ES-I3 (cell line): ENCODE data around the gene ESRRG.
"Not testable (repeated sequence)": the region's sequence is repeated elsewhere in the genome, so short reads cannot be mapped to it uniquely, and the experiment has no call there.

Experiments
- H3K36me3 ChIP-seq: 2 replicates; pipeline ENCODE4 v1.6.1; 2013; ENCODE audit warnings: mild to moderate bottlenecking, low read length, control low read depth, moderate library complexity; ENCODE audit not compliant: insufficient read depth
- H3K4me1 ChIP-seq: 2 replicates; pipeline ENCODE4 v1.6.1; 2013; ENCODE audit warnings: mild to moderate bottlenecking, control low read depth, low read length; ENCODE audit not compliant: insufficient read depth
- H3K9ac ChIP-seq: 2 replicates; pipeline ENCODE4 v1.6.1; 2013; ENCODE audit warnings: low read depth, mild to moderate bottlenecking, low read length, moderate library complexity
- H3K9me3 ChIP-seq: 2 replicates; pipeline ENCODE4 v1.6.1; 2013; ENCODE audit warnings: mild to moderate bottlenecking, low read length, moderate library complexity; ENCODE audit not compliant: control insufficient read depth, insufficient read depth

The ESRRG gene

DNA sequence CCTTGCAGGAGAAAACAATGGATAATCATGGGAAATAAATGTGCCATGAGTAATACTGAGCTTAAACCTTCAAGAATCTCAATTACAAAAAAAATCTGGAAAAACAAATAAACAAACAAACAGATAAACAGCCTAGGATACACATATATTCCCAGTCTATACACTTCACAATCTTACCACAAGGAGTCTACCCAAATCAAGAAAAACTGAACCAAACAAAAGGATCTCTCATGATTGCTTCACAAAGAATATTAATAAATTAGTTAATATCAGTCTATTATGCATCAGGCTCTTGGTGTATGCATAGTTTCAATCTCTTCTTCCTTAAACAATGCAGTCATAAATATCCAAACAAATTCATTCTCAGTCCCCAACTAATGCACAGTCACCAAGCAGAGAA lies 3.2 kb upstream of the ESRRG start:
- no peak overlapping the region for H3K9ac ChIP-seq
- no peaks in the 10 kb centered on the region for H3K9me3 ChIP-seq
- no peaks in the 10 kb centered on the region for H3K36me3 ChIP-seq
- H3K4me1 ChIP-seq = peaks cover 4% of the 10 kb centered on the region; the same call in 1 of the 2 replicates

DNA sequence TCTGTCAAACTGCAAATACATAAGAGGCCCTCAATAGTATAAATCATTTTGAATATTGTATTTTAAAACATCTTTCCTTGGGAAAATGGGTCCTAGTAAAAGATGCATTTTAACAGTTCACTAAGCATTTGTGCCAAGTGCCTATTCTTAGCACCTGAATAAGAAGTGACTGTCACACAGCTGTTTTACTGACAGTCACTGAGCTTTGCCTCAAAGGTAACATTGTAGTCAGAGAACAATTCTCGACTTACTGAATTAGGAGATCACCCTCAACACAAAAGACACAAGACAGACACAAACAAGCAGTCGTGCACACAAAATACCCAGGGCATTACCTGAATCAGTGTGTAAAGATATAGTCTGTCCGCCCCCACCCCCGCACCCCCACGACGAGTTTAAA lies 408 bp downstream of the ESRRG start:
- Histone ChIP-seq H3K36me3 (no peaks in the 10 kb centered on the region), H3K4me1 (no peaks in the 10 kb centered on the region), H3K9me3 (no peaks in the 10 kb centered on the region), H3K9ac (peak overlapping the region; percentile 82)

DNA sequence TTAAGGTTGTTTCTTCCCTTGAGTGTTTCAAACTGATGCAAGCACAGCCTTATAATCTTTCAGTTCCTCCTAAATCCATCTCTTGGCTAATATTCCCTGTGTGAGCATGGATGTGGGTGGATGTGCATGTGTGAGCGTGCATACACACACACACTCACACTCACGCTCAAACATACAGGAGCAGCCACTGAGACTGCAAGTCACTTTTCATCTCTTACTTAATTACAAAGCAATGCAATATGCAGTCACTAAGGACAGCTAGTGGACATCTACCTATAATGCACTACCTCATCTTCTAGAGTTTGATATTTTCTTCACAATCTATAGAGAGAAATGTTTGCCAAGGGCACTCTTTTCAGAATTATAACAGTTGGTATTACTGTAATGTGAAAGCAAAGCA lies 1.4 kb downstream of the ESRRG start:
- H3K9ac ChIP-seq = no peak overlapping the region
- H3K36me3 ChIP-seq = no peaks in the 10 kb centered on the region
- no peaks in the 10 kb centered on the region for H3K4me1 ChIP-seq
- no peaks in the 10 kb centered on the region for H3K9me3 ChIP-seq

DNA sequence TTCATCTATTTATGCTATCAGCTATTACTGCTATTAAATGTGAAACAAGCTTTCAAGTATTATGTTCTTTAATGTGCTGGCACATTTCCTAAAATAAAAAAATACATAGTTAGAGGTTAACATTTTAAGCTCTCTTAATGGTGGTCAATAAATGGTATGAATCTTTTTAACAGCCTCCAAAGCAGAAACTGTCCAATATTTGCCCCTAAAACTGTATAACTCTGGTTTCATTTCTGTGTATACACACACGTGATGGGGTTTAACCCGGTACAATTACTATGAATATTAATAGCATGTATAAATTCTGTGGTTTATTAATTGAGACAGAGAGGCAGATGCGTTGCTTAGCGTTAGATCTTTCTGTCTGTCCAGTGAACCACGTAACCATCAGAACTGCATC lies 2.2 kb downstream of the ESRRG start:
- Histone ChIP-seq H3K4me1 (no peaks in the 10 kb centered on the region), H3K9ac (no peak overlapping the region), H3K36me3 (no peaks in the 10 kb centered on the region), H3K9me3 (no peaks in the 10 kb centered on the region)

DNA sequence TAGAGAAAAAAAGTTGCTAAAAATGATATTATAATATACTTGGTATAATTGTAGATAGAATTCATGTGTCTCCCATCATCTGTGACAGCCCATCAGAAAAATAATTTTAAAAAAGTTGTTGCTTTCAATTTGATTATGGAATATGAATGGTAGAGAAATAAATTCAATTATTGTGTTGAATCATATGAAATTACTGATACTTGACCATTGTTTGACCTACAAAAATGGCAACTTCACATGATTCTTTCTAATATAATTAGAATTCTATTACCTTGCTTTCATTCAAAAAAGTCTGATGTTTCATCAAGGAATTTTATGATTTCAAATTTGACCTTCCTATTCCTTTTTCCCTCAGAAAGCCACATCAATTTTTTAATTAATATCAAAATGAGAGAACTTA lies 11.5 kb downstream of the ESRRG start:
- Histone ChIP-seq H3K36me3 (no peaks in the 10 kb centered on the region), H3K9ac (no peak overlapping the region), H3K4me1 (no peaks in the 10 kb centered on the region), H3K9me3 (no peaks in the 10 kb centered on the region)

DNA sequence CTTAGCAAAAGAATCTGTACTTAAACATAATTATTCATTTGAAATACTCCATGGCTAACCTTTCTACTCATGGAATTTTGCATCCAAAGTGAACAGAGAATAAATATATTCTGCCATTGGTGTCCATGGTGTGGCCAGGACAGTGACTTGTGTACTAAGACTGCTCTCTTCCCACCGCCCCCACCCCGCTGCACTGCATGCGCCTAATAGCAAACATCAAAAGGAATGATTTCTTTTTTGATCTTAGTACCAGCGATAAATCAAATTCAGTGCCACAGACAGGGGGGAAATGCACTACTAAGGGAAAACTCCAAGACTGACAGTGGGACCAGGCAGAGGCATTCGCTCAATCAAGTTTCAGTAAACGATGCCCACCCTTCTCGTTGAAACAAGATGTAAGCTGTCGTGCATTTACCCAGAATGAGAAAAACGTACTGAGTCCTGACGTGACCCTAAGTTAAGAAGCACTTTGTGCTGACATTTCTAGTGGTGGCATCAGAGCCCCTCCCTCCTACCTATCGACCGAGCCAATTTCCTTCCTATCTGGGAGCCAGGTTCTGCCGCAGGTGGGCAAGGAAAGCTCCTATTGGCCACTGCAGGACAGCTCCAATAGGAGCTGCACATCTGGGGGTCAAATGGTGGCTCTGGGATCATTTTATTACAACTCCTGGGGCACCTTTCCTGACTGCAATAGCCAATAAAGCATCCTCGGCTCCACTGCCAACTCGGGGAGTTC lies 12.5 kb downstream of the ESRRG start:
- no peak overlapping the region for H3K9ac ChIP-seq
- no peaks in the 10 kb centered on the region for H3K36me3 ChIP-seq
- no peaks in the 10 kb centered on the region for H3K9me3 ChIP-seq
- H3K4me1 ChIP-seq = no peaks in the 10 kb centered on the region

DNA sequence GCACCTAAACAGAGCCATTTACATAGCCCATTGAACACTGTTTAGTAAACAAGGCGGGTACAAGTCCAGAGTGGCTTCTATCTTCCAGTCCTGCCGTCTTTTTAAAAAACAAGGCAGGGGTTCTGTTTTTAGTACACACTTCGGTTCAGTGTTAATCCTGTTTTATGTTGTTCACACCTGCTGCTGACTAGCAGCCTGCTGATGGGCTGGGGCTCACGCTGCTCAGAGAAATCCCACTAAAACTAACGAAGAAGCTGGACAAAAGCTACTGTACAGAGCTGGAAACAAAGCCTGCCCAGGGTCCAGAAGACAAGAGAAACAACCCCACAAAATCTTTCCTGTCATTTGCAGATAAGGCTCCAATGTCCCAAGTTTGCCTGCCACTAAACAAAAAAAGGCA lies 13.2 kb downstream of the ESRRG start:
- Histone ChIP-seq H3K9me3 (no peaks in the 10 kb centered on the region), H3K36me3 (no peaks in the 10 kb centered on the region), H3K4me1 (no peaks in the 10 kb centered on the region), H3K9ac (no peak overlapping the region)

DNA sequence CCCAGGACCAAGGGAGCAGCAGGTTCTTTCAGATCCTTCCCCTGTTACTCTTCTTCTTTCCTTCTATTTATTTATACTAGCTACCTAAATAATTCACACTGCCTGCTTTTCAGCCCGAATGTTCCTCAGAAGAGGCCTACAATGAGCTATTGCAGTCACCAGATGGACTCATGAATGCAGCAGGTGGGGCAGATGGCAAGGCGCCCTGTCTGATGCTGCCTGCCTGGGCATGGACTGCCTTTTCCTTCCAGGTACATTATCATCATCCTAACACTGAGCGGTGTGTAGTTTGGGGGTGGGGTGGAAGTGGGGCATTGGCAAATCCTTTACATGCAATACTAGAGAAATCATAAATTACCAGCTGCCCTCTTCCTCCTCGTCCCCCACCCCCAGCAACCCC lies 17.6 kb downstream of the ESRRG start:
- Histone ChIP-seq H3K4me1 (0 out of 2 replicates have a peak, but pooled peaks cover 4% of the 10 kb centered on the region), H3K9ac (no peak overlapping the region), H3K36me3 (no peaks in the 10 kb centered on the region), H3K9me3 (no peaks in the 10 kb centered on the region)

DNA sequence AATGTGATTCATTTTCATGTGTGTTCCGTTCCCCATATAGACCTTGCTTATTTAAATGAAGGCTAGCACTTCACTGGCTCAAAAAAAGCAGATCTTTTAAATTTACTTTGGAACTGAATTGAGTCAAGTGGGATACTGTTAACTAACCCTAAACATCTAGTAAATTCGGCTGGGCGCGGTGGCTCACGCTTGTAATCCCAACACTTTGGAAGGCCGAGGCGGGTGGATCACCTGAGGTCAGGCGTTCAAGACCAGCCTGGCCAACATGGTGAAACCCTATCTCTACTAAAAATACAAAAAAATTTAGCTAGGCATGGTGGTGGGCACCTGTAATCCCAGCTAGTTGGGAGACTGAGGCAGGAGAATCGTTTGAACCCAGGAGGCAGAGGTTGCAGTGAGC lies 19.2 kb downstream of the ESRRG start:
- H3K9ac ChIP-seq, H3K4me1 ChIP-seq, H3K36me3 ChIP-seq, H3K9me3 ChIP-seq: not testable (repeated sequence)

DNA sequence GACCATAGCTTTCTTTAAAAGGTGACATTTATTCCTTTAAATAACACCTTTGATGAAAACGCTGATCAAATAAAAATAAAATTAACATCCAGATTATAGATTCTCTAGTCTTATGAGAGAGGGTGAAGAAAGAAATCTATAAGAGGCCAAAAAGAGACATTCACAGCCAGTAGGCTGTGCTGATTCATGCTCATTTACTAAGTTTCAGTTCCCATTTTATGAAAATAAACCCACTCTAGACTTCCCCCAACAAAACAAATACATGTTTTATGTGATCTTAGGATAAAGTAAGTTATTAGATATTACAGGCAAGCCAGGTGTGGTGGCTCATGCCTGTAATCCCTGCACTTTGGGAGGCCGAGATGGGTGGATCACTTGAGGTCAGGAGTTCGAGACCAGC lies 21.1 kb downstream of the ESRRG start:
- Histone ChIP-seq H3K36me3 (no peaks in the 10 kb centered on the region), H3K4me1 (0 out of 2 replicates have a peak, but pooled peaks cover 4% of the 10 kb centered on the region), H3K9ac (no peak overlapping the region), H3K9me3 (no peaks in the 10 kb centered on the region)

DNA sequence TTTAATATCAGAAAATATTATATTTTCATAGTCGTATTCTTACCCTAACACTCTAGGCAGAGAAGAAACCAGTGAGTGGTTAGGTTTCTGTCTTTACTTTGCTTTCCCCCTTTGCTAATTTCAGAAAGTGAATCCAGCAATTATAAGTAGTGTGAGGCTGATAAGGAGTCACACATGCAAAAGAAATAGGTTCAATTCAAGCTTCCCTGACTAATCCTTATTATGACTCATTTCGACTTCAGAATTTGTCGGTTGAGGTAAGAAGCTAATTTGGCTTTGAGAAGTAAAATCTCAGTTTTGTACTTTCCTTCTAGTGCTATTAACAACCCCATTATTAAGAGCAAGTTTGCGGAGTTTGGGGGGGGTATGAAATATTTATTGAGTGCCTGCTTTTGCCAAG lies 22.4 kb downstream of the ESRRG start:
- Histone ChIP-seq H3K4me1 (0 out of 2 replicates have a peak, but pooled peaks cover 4% of the 10 kb centered on the region), H3K36me3 (no peaks in the 10 kb centered on the region), H3K9me3 (no peaks in the 10 kb centered on the region), H3K9ac (no peak overlapping the region)

DNA sequence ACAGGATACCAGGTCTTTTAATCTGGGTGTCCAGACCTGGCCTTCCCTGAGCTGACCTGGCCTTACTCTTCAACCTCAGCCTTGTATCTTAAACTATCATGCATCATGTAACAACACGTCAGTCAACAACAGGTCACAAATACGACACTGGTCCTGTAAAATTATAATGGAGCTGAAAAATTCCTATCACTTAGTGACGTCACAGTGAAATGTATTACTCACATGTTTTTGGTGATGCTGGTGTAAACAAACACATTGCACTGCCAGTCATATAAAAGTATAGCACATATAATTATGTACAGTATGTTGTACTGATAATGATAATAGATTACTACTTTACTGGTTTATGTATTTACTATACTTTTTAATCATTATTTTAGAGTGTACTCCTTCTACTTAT lies 31.5 kb downstream of the ESRRG start:
- H3K36me3 ChIP-seq = no peaks in the 10 kb centered on the region
- H3K9me3 ChIP-seq = no peaks in the 10 kb centered on the region
- H3K9ac ChIP-seq = no peak overlapping the region
- H3K4me1 ChIP-seq = peaks cover 5% of the 10 kb centered on the region; the same call in 1 of the 2 replicates

DNA sequence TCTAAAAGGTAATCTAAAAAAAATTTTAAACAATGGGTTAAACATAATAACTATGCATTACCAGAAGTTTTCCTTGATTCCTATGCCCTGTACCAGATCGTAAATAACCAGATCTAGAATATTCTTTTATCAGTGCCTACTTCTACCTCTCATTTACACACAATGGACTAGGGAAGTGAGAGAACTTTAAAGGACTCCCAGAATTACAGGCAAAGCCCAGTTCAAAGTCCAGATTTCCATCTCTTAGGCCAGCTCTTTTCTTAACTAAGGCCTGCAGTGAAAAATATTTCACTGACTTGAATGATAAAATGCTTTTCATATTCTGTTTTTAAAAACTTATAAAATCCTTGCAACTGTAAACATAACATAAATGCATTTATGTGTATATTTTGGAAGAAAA lies 32.6 kb downstream of the ESRRG start:
- Histone ChIP-seq H3K36me3 (no peaks in the 10 kb centered on the region), H3K9ac (no peak overlapping the region), H3K9me3 (no peaks in the 10 kb centered on the region), H3K4me1 (peaks cover 14% of the 10 kb centered on the region; the same call in 1 of the 2 replicates)

DNA sequence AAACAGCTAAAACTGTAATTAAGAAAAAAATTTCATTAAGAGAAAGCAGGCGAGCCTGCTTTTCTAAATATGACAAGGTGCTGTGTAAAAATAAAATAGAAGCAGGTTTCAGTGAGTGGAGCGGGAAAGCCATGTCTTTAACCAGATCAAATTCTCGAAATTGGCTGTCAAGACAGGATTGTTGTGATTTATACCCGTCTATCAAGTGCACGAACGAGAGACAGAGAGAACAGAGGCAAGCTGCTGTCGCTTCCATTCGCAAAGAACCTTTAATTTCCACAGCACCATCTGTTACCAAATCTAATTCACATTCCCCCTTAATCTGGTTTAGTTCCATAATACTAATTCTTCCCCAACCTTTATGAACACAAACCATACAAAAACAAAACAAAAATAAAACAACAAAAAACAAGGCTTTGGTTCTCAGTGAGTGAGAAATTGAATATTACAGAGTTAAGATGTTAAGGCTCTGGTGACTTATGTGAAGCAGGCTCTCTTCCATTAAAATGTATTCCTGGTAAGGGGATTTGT lies 35.0 kb downstream of the ESRRG start:
- Histone ChIP-seq H3K36me3 (no peaks in the 10 kb centered on the region), H3K9ac (no peak overlapping the region), H3K9me3 (no peaks in the 10 kb centered on the region), H3K4me1 (peaks cover 14% of the 10 kb centered on the region; the same call in 1 of the 2 replicates)
